ENCODE measurements around the gene RASA1.
A peak's percentile ranks its signal among the peaks of the same experiment; 100 is the strongest.
"Not testable (repeated sequence)": the region's sequence is repeated elsewhere in the genome, so short reads cannot be mapped to it uniquely, and the experiment has no call there.

RASA1 gene

GRCh38 chr5:87267574-87268125 is at the start of gene RASA1:
RASA1 (plus strand) TSS chr5:87267883; CDS start chr5:87268452, 569 bp downstream.
- peak; percentile 99 for DNase-seq (ENCODE audit: low spot score)

- DNase-seq (ENCODE audit: low spot score): no peak
Measured at GRCh38 chr5:87229780-87230179, 37.9 kb upstream of the RASA1 start.

GRCh38 chr5:87231037-87231808 is 36.5 kb upstream of the RASA1 start:
- DNase-seq (ENCODE audit: low spot score): no peak

GRCh38 chr5:87233143-87233542 is 34.5 kb upstream of the RASA1 start:
- no peak for DNase-seq (ENCODE audit: low spot score)

DNA sequence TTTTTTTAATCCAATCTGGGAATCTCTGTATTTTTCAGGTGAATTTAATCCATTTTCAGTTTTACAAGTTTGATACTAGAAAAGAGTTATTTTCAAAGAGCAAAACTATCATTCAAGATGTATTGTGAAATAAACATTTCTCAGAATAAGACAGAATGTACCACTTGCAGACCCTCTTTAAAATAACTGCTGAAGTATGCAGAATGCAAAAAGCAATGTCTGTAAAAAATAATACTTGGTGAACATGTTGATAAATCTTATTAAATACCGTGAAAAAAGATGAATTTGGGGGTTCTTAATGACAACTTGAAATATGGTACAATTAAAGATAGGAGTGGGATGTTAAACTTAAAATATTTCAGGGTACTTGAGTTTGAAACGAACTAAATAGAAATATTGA is 26.1 kb upstream of the RASA1 start:
- no peak for DNase-seq (ENCODE audit: low spot score)

- DNase-seq (ENCODE audit: low spot score): no peak
Measured at GRCh38 chr5:87242242-87242641, 25.4 kb upstream of the RASA1 start.

DNA sequence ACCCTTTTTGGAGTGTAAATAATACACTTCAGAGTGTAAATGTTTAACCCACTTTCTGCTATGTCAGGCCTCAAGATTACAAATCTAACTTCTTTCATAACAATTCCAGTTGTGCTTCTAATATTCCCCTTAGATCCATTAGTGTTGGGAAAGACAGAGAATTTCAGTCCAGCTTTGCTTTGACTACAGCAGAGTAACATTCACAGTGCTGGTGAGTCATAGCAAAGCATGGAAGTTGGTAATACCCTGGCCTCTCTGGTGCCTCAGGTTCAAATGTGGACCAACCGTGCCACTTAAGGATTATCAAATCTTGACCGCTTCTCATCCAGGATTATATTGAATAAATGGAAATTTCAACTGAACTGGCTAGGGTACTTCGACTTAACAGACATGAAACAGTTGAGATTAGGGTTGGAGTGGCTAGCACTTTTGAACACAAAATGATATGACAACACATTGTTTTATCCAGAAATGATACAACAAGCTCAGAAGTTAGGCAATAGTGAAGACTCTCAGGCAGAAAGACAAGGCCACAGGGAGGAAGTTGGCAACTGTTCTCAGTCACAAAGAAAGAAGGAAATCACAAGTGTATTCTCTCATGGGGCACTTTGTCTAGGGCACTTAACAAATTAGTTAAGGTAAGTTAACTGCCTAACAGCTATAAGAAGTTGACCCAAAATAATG is 24.4 kb upstream of the RASA1 start:
- DNase-seq (ENCODE audit: low spot score): peak; percentile 78

- no peak for DNase-seq (ENCODE audit: low spot score)
Measured at GRCh38 chr5:87245451-87245850, 22.2 kb upstream of the RASA1 start.

- no peak for DNase-seq (ENCODE audit: low spot score)
Measured at GRCh38 chr5:87246061-87246460, 21.6 kb upstream of the RASA1 start.

DNA sequence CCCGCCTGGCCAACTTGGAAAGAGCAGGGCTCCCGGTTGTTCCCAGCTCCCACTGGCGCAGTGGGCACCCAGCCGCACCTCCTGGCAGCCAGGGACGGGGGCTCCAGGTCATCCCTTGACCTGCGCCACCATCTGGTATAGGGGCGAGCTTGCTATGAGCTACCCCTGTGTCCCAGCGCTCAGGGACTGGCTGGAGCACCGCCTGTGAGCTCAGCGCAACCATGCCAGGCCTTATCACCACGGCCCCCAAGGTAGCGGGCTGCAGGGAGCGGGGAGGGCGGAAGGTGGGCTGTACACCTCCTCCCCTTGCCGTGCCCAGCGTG is 15.4 kb upstream of the RASA1 start:
- DNase-seq (ENCODE audit: low spot score): no peak

DNA sequence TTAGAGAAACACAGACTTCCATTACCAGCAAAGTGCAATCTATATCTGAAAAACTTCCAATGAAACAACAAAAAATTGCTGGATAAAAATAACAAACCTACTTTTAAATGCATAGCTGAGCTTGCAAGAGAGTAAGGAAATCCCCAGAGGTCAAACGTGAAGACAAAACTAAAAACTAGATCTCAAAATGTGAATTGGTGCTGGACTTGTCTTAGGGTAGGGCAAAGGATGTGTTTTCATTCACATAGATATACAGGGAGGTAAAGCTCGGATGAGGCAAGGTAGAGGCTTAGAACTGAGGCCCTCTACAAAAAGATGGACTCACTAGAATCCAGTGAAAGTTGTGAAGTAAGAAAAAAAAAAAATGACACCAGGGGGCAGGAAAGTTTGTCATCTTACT is 13.6 kb upstream of the RASA1 start:
- DNase-seq (ENCODE audit: low spot score): no peak

DNA sequence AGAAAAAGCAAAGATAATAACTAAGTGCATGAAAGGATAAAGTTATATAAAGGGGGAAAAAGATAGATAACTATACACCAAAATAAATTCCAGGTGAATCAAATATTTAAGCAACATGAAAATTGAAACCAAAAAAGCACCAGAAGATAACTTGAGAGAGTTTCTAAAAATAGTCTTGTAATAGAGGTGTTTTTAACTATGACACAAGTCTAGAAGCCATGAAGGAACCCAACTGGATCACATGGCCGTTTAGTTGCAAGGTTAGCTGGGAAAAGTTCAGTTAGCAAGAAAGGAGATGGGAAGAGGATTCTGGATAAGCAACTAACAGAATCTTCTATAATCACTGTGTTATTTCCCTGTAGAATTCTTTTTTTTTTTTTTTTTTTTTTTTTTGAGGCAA is 9.2 kb upstream of the RASA1 start:
- no peak for DNase-seq (ENCODE audit: low spot score)

DNA sequence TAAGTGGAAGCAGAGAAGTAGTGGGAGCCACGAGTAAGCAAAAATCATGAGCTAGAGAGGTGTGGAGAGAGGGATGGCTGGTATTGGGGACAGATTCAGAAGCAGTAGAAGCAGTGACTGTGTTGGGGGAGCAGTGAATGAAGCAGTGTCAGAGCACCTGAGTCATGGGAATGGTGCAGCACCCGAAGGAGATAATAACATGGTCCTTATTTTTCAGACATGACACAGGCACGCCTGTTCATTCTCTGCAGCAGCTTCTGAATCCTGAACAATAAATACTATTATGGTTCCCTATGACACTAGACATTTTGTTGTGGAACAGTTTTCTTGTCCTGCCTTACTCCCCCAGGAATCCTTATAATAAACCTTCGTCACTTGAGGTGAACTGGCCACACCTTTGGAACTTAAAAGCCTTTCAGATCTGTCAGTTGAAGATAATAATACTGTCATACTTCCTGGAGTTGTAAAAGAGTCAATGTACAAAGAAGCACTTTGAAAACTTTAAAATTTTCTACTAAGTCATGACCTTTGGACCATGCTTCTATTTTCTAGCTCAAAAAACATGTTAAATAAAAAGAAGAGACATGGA is 7.0 kb upstream of the RASA1 start:
- no peak for DNase-seq (ENCODE audit: low spot score)

GRCh38 chr5:87263498-87263897 is 4.2 kb upstream of the RASA1 start:
- DNase-seq (ENCODE audit: low spot score): no peak

- no peak for DNase-seq (ENCODE audit: low spot score)
Measured at GRCh38 chr5:87266914-87267573, 639 bp upstream of the RASA1 start.

DNA sequence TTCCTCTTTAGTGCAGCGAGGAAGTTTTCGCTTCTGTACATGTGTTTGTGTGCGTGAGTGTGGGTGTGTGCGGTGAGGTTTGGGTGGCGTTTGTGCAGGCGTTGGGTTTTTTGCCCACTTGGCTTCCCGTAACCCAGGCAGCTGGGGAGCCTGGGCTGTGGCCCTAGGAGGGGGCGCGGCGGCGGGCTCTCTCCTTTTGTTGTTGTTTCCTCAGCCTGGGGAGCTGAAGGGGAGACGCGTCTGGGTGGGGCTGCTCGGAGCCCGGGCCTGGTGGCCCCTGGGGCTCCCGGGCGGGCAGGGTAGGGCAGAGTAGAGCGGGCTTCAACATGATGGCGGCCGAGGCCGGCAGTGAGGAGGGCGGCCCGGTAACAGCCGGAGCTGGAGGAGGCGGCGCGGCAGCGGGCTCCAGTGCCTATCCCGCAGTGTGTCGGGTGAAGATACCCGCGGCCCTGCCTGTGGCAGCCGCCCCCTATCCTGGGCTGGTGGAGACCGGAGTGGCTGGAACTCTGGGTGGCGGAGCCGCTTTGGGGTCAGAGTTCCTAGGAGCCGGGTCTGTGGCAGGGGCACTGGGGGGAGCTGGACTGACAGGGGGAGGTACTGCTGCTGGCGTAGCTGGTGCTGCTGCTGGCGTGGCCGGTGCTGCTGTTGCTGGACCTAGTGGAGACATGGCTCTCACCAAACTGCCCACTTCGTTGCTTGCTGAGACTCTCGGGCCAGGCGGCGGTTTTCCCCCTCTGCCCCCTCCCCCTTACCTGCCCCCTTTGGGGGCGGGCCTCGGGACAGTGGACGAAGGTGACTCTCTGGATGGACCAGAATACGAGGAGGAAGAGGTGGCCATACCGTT is 665 bp downstream of the RASA1 start:
- peak; percentile 71 for DNase-seq (ENCODE audit: low spot score)

DNA sequence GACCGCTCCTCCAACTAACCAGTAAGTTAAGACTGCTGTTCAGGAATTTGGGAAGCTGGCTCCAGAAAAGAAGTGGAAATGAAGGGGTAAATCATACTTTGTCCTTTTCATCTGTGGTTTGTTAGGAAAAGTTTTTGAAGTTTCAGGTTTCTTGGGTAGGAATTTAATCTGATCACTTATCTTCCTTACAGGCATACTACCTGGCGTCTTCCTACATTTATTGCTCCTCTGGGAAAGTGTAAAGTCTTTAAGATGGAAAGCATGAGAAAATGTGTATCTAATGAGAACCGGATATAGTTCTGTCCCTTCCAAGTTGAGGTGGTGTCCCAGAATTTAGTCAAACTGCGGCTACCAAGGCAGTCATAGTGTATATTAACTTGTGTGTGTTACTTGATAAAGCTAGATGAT is 1.3 kb downstream of the RASA1 start:
- DNase-seq (ENCODE audit: low spot score): no peak

DNA sequence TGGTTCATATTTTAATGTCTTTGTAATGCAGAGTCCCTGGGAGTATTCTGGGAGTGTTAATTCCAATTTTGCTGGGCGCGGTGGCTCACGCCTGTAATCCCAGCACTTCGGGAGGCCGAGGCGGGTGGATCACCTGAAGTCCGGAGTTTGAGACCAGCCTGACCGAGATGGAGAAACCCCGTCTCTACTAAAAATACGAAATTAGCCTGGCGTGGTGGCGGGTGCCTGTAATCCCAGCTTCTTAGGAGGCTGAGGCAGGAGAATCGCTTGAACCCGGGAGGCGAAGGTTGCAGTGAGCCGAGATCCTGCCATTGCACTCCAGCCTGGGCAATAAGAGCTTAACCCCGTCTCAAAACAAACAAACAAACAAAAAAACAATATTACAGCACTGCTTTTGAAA is 3.2 kb downstream of the RASA1 start:
- not testable (repeated sequence) for DNase-seq (ENCODE audit: low spot score)

GRCh38 chr5:87276655-87277054 is 9.0 kb downstream of the RASA1 start:
- no peak for DNase-seq (ENCODE audit: low spot score)

- peak; percentile 7 for DNase-seq (ENCODE audit: low spot score)
Measured at GRCh38 chr5:87277279-87277835, 9.7 kb downstream of the RASA1 start.

GRCh38 chr5:87278590-87279100 is 11.0 kb downstream of the RASA1 start:
- no peak for DNase-seq (ENCODE audit: low spot score)

All from AG20443 (cell line).